Dermis blood vessel endothelial cell (primary cell): Measurements from ENCODE around the gene RBKS. TPM values are rescaled to one million over a fixed set of nuclear protein-coding genes. Genes with fewer than 3 reads are reported as not detected.

Experiments
- DNase-seq: peaks from one replicate; pipeline ENCODE4 v3.0.0; 2010
- total RNA-seq: library from RNA; depleted of rRNA; stranded (reverse); fragments of >200 nt; gene quantifications from 2 replicates; pipeline ENCODE4 v1.2.3, GENCODE V29; 2014

Gene RBKS
- total RNA-seq, 1 donor from 2014 or later, result 1.2 TPM

- no peak for DNase-seq
Observed at GRCh38 chr2:27829791-27830190, 60.4 kb downstream of the RBKS start.

- DNase-seq, result no peak
Observed at GRCh38 chr2:27828305-27828704, 61.9 kb downstream of the RBKS start.

GRCh38 chr2:27824401-27824800 lies 65.8 kb downstream of the RBKS start:
- DNase-seq, result no peak

- no peak for DNase-seq
Observed at GRCh38 chr2:27823569-27823968, 66.6 kb downstream of the RBKS start.

- no peak for DNase-seq
Observed at GRCh38 chr2:27823135-27823534, 67.1 kb downstream of the RBKS start.

GRCh38 chr2:27822049-27822448 lies 68.1 kb downstream of the RBKS start:
- DNase-seq, result no peak

- no peak for DNase-seq
Observed at GRCh38 chr2:27815860-27816438, 74.2 kb downstream of the RBKS start.

GRCh38 chr2:27814758-27815157 lies 75.4 kb downstream of the RBKS start:
- no peak for DNase-seq

- no peak for DNase-seq
Observed at GRCh38 chr2:27811768-27812167, 78.4 kb downstream of the RBKS start.

- DNase-seq, result no peak
Observed at GRCh38 chr2:27810455-27810854, 79.7 kb downstream of the RBKS start.

- DNase-seq, result peak; percentile 88
Observed at GRCh38 chr2:27809761-27810241, 80.4 kb downstream of the RBKS start.

GRCh38 chr2:27808984-27809383 lies 81.2 kb downstream of the RBKS start:
- no peak for DNase-seq

GRCh38 chr2:27808418-27808817 lies 81.8 kb downstream of the RBKS start:
- DNase-seq, result no peak

GRCh38 chr2:27807476-27807875 lies 82.7 kb downstream of the RBKS start:
- DNase-seq, result peak; percentile 77

- no peak for DNase-seq
Observed at GRCh38 chr2:27806311-27807059, 83.7 kb downstream of the RBKS start.

GRCh38 chr2:27805180-27805579 lies 85.0 kb downstream of the RBKS start:
- no peak for DNase-seq

GRCh38 chr2:27804146-27804545 lies 86.0 kb downstream of the RBKS start:
- no peak for DNase-seq

- no peak for DNase-seq
Observed at GRCh38 chr2:27803046-27803445, 87.1 kb downstream of the RBKS start.

- DNase-seq, result no peak
Observed at GRCh38 chr2:27802547-27802946, 87.6 kb downstream of the RBKS start.

GRCh38 chr2:27800856-27801255 lies 89.3 kb downstream of the RBKS start:
- no peak for DNase-seq

GRCh38 chr2:27799646-27800010 lies 90.6 kb downstream of the RBKS start:
- no peak for DNase-seq

GRCh38 chr2:27798948-27799645 lies 91.1 kb downstream of the RBKS start:
- peak; percentile 97 for DNase-seq

GRCh38 chr2:27798486-27798885 lies 91.7 kb downstream of the RBKS start:
- no peak for DNase-seq

- no peak for DNase-seq
Observed at GRCh38 chr2:27797841-27798240, 92.3 kb downstream of the RBKS start.
